HCT116 (cell line): Measurements from ENCODE around the gene FNBP1.

Experiments used
- CTCF ChIP-seq, 3 experiments: fragments of 200-600 bp in 1 of 3; sonication (generic) in 1 of 3; IDR thresholded peaks in 2 of 3; conservative IDR thresholded peaks in 1 of 3; 2 replicates each; pipeline ENCODE4 v1.5.1; 2012 to 2017; ENCODE audit warnings: low read depth in 2 of 3, low read length in 2 of 3, antibody characterized with exemption in 1 of 3, borderline replicate concordance in 1 of 3, control low read depth in 1 of 3, mild to moderate bottlenecking in 1 of 3, mixed read lengths in 1 of 3, mixed run types in 1 of 3, moderate library complexity in 1 of 3; ENCODE audit not compliant: insufficient read depth in 1 of 3
- EGR1 ChIP-seq: IDR thresholded peaks from 2 replicates; pipeline ENCODE4 v1.6.1; 2012; ENCODE audit warnings: low read depth
- EZH2 ChIP-seq: fragments of 200-600 bp; sonication (generic); IDR thresholded peaks from 2 replicates; pipeline ENCODE4 v1.6.1; 2017; ENCODE audit warnings: antibody characterized with exemption, mixed run types
- EZH2phosphoT487 ChIP-seq: fragments of 200-600 bp; IDR thresholded peaks from 2 replicates; pipeline ENCODE4 v1.6.1; 2018; ENCODE audit warnings: antibody characterized with exemption, borderline replicate concordance
- POLR2A ChIP-seq: IDR thresholded peaks from 2 replicates; pipeline ENCODE4 v1.7.0; 2011; ENCODE audit warnings: borderline replicate concordance; ENCODE audit not compliant: insufficient read depth, insufficient read length; ENCODE audit errors: extremely low read depth
- POLR2AphosphoS5 ChIP-seq: IDR thresholded peaks from 2 replicates; pipeline ENCODE4 v1.6.1; 2011; ENCODE audit warnings: mild to moderate bottlenecking, low read depth, low read length, moderate library complexity
- RAD21 ChIP-seq: IDR thresholded peaks from 2 replicates; pipeline ENCODE4 v1.6.1; 2012; ENCODE audit warnings: low read depth, mild to moderate bottlenecking
- SRF ChIP-seq: IDR thresholded peaks from 2 replicates; pipeline ENCODE4 v1.6.1; 2012; ENCODE audit warnings: low read depth
- TCF7L2 ChIP-seq: IDR thresholded peaks from 2 replicates; pipeline ENCODE4 v1.7.0; 2011; ENCODE audit warnings: borderline replicate concordance, inconsistent platforms; ENCODE audit not compliant: insufficient read depth, insufficient read length; ENCODE audit errors: extremely low read depth
- TF ChIP-seq, protein P1 (sequence below): IDR thresholded peaks from 2 replicates; pipeline ENCODE4 v1.6.1; 2011; ENCODE audit warnings: mild to moderate bottlenecking, low read length, moderate library complexity; ENCODE audit not compliant: insufficient replicate concordance; ENCODE audit errors: extremely low read depth
- TF ChIP-seq, protein P2 (sequence below): IDR thresholded peaks from 2 replicates; pipeline ENCODE4 v1.6.1; 2012

- TF ChIP-seq EGR1 (no peak), RAD21 (no peak), CTCF (IDR thresholded peaks at IDR 0.05 in 2 of 3, conservative IDR thresholded peaks at IDR 0.05 in 1 of 3; ENCODE audit: borderline replicate concordance in 1 of 3, insufficient read depth in 1 of 3, low read depth in 2 of 3, low read length in 2 of 3) (no peak), EZH2 (no peak), POLR2AphosphoS5 (no peak), EZH2phosphoT487 (no peak), POLR2A (no peak), TCF7L2 (no peak), SRF (no peak)
- TF ChIP-seq, protein P1, sequence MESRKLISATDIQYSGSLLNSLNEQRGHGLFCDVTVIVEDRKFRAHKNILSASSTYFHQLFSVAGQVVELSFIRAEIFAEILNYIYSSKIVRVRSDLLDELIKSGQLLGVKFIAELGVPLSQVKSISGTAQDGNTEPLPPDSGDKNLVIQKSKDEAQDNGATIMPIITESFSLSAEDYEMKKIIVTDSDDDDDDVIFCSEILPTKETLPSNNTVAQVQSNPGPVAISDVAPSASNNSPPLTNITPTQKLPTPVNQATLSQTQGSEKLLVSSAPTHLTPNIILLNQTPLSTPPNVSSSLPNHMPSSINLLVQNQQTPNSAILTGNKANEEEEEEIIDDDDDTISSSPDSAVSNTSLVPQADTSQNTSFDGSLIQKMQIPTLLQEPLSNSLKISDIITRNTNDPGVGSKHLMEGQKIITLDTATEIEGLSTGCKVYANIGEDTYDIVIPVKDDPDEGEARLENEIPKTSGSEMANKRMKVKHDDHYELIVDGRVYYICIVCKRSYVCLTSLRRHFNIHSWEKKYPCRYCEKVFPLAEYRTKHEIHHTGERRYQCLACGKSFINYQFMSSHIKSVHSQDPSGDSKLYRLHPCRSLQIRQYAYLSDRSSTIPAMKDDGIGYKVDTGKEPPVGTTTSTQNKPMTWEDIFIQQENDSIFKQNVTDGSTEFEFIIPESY, result no peak
- TF ChIP-seq, protein P2, sequence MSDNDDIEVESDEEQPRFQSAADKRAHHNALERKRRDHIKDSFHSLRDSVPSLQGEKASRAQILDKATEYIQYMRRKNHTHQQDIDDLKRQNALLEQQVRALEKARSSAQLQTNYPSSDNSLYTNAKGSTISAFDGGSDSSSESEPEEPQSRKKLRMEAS, result no peak
These were observed 128.9 kb downstream of the FNBP1 start for GRCh38 chr9:129914051-129914450.
